Measurements from ENCODE around the gene NKTR. TPM values are rescaled to one million over a fixed set of nuclear protein-coding genes. Genes with fewer than 3 reads are reported as not detected.

Gene NKTR
- total RNA-seq, 2 donors from 2014 or later: 101 to 116 TPM

GRCh38 chr3:42684632-42685362 is 84.3 kb downstream of the NKTR start:
- no peaks in the 10 kb centered on the region for H3K4me1 ChIP-seq (ENCODE audit: control insufficient read depth, insufficient read depth, low read length)
- Mint-ChIP-seq H3K36me3 (ENCODE audit: low read depth) (no peaks in the 10 kb centered on the region), H3K4me1 (peaks cover 1% of the 10 kb centered on the region), H3K27me3 (ENCODE audit: insufficient read depth) (no peaks in the 10 kb centered on the region), H3K9me3 (no peaks in the 10 kb centered on the region), H3K27ac (no peak overlapping the region), H3K4me3 (no peak overlapping the region)
- no peak overlapping the region for H3K27ac ChIP-seq (ENCODE audit: low read depth, low read length)
- H3K27me3 ChIP-seq (ENCODE audit: control insufficient read depth, insufficient read depth, low read length, poor library complexity, severe bottlenecking): no peaks in the 10 kb centered on the region
- no peak for DNase-seq
- no peak for TF ChIP-seq CTCF (conservative IDR thresholded peaks at IDR 0.05)
- H3K36me3 ChIP-seq (ENCODE audit: control insufficient read depth, insufficient read depth, low read length): no peaks in the 10 kb centered on the region
- H3K9ac ChIP-seq (ENCODE audit: extremely low read depth, low read length, poor library complexity, severe bottlenecking): no peak overlapping the region
- WGBS, 2 experiments (ENCODE audit: insufficient coverage in 1 of 2, insufficient read length in 1 of 2): 90 to 93% methylated on average over 7 of the region's 7 CpGs
- H3K4me3 ChIP-seq (ENCODE audit: low read length): no peak overlapping the region
- H3K9me3 ChIP-seq (ENCODE audit: control insufficient read depth, low read length): no peaks in the 10 kb centered on the region

- no peak for TF ChIP-seq CTCF (conservative IDR thresholded peaks at IDR 0.05)
- H3K27me3 ChIP-seq (ENCODE audit: control insufficient read depth, insufficient read depth, low read length, poor library complexity, severe bottlenecking): no peaks in the 10 kb centered on the region
- no peaks in the 10 kb centered on the region for H3K9me3 Mint-ChIP-seq
- H3K4me3 ChIP-seq (ENCODE audit: low read length): no peak within 1 kb of the TSS
- no peak within 1 kb of the TSS for H3K4me3 Mint-ChIP-seq
- no peak for DNase-seq
- no peak within 1 kb of the TSS for H3K27ac ChIP-seq (ENCODE audit: low read depth, low read length)
- H3K9ac ChIP-seq (ENCODE audit: extremely low read depth, low read length, poor library complexity, severe bottlenecking): no peak within 1 kb of the TSS
- H3K4me1 Mint-ChIP-seq: peaks cover 1% of the 10 kb centered on the region
- no peaks in the 10 kb centered on the region for H3K36me3 Mint-ChIP-seq (ENCODE audit: low read depth)
- H3K4me1 ChIP-seq (ENCODE audit: control insufficient read depth, insufficient read depth, low read length): no peaks in the 10 kb centered on the region
- no peaks in the 10 kb centered on the region for H3K27me3 Mint-ChIP-seq (ENCODE audit: insufficient read depth)
- no peak within 1 kb of the TSS for H3K27ac Mint-ChIP-seq
- no peaks in the 10 kb centered on the region for H3K9me3 ChIP-seq (ENCODE audit: control insufficient read depth, low read length)
- WGBS, 2 experiments (ENCODE audit: insufficient coverage in 1 of 2, insufficient read length in 1 of 2): 84 to 94% methylated on average over 18 to 34 of the region's 34 CpGs
- no peaks in the 10 kb centered on the region for H3K36me3 ChIP-seq (ENCODE audit: control insufficient read depth, insufficient read depth, low read length)
These were observed 84.9 kb downstream of the NKTR start, which contains the start of gene KLHL40 for GRCh38 chr3:42685363-42685881. TSS of gene KLHL40 (plus strand) at chr3:42685537. CDS start at chr3:42685619, 82 bp downstream.

- no peak for DNase-seq
- no peak overlapping the region for H3K27ac Mint-ChIP-seq
- peaks cover 1% of the 10 kb centered on the region for H3K4me1 Mint-ChIP-seq
- TF ChIP-seq CTCF (conservative IDR thresholded peaks at IDR 0.05): no peak
- 88 to 95% methylated on average over 60 to 80 of the region's 80 CpGs for WGBS, 2 experiments (ENCODE audit: insufficient coverage in 1 of 2, insufficient read length in 1 of 2)
- Histone ChIP-seq H3K27ac (ENCODE audit: low read depth, low read length) (no peak overlapping the region), H3K36me3 (ENCODE audit: control insufficient read depth, insufficient read depth, low read length) (no peaks in the 10 kb centered on the region), H3K4me3 (ENCODE audit: low read length) (no peak overlapping the region), H3K4me1 (ENCODE audit: control insufficient read depth, insufficient read depth, low read length) (no peaks in the 10 kb centered on the region), H3K9ac (ENCODE audit: extremely low read depth, low read length, poor library complexity, severe bottlenecking) (no peak overlapping the region), H3K27me3 (ENCODE audit: control insufficient read depth, insufficient read depth, low read length, poor library complexity, severe bottlenecking) (no peaks in the 10 kb centered on the region), H3K9me3 (ENCODE audit: control insufficient read depth, low read length) (no peaks in the 10 kb centered on the region)
- H3K27me3 Mint-ChIP-seq (ENCODE audit: insufficient read depth): no peaks in the 10 kb centered on the region
- no peak overlapping the region for H3K4me3 Mint-ChIP-seq
- no peaks in the 10 kb centered on the region for H3K36me3 Mint-ChIP-seq (ENCODE audit: low read depth)
- H3K9me3 Mint-ChIP-seq: no peaks in the 10 kb centered on the region
These were observed 85.7 kb downstream of the NKTR start for GRCh38 chr3:42685891-42686820.
